Measurements from ENCODE around the gene PBX4.

The PBX4 gene

GRCh38 chr19:19635313-19635702, 16.8 kb upstream of the PBX4 start:
- Histone ChIP-seq H3F3A (ENCODE audit: insufficient read depth) (no peaks in the 10 kb centered on the region), H3K4me2 (ENCODE audit: low read depth, low read length, poor library complexity, severe bottlenecking) (no peak overlapping the region), H3K9me3 (ENCODE audit: insufficient read depth, low read length) (no peaks in the 10 kb centered on the region), H4K20me1 (ENCODE audit: low read depth, low read length) (no peaks in the 10 kb centered on the region), H3K9me2 (replicated peaks; ENCODE audit: insufficient read depth, low read length) (no peaks in the 10 kb centered on the region), H3K9ac (ENCODE audit: low read length) (no peak overlapping the region), H3K27ac (ENCODE audit: low read depth, low read length) (no peak overlapping the region), H2AFZ (ENCODE audit: low read depth, low read length, severe bottlenecking) (no peak overlapping the region), H3K36me3 (ENCODE audit: low read length) (0 out of 2 replicates have a peak, but pooled peaks cover 3% of the 10 kb centered on the region), H3K4me3 (ENCODE audit: insufficient read depth, low read length, poor library complexity, severe bottlenecking) (no peak overlapping the region), H3K27me3 (ENCODE audit: low read length) (no peaks in the 10 kb centered on the region), H3K79me2 (ENCODE audit: insufficient read depth, low read length) (no peaks in the 10 kb centered on the region)
- no peak for TF ChIP-seq CTCF (IDR thresholded peaks at IDR 0.05; ENCODE audit: insufficient read depth, low read length, poor library complexity, severe bottlenecking)
- TF ChIP-seq EZH2phosphoT487 (conservative IDR thresholded peaks at IDR 0.05; ENCODE audit: low read length), result no peak

- Histone ChIP-seq H3K4me3 (ENCODE audit: insufficient read depth, low read length, poor library complexity, severe bottlenecking) (no peak overlapping the region), H3K36me3 (ENCODE audit: low read length) (0 out of 2 replicates have a peak, but pooled peaks cover 3% of the 10 kb centered on the region), H2AFZ (ENCODE audit: low read depth, low read length, severe bottlenecking) (no peak overlapping the region), H3F3A (ENCODE audit: insufficient read depth) (no peaks in the 10 kb centered on the region), H3K27me3 (ENCODE audit: low read length) (no peaks in the 10 kb centered on the region), H3K27ac (ENCODE audit: low read depth, low read length) (no peak overlapping the region), H3K9me2 (replicated peaks; ENCODE audit: insufficient read depth, low read length) (no peaks in the 10 kb centered on the region), H3K79me2 (ENCODE audit: insufficient read depth, low read length) (no peaks in the 10 kb centered on the region), H3K9ac (ENCODE audit: low read length) (no peak overlapping the region), H3K9me3 (ENCODE audit: insufficient read depth, low read length) (no peaks in the 10 kb centered on the region), H4K20me1 (ENCODE audit: low read depth, low read length) (no peaks in the 10 kb centered on the region), H3K4me2 (ENCODE audit: low read depth, low read length, poor library complexity, severe bottlenecking) (no peak overlapping the region)
- no peak for TF ChIP-seq EZH2phosphoT487 (conservative IDR thresholded peaks at IDR 0.05; ENCODE audit: low read length)
- TF ChIP-seq CTCF (IDR thresholded peaks at IDR 0.05; ENCODE audit: insufficient read depth, low read length, poor library complexity, severe bottlenecking), result no peak
These were observed 16.2 kb upstream of the PBX4 start for GRCh38 chr19:19634516-19635312.

GRCh38 chr19:19633711-19634515, 15.4 kb upstream of the PBX4 start:
- no peak overlapping the region for H2AFZ ChIP-seq (ENCODE audit: low read depth, low read length, severe bottlenecking)
- H3K4me2 ChIP-seq (ENCODE audit: low read depth, low read length, poor library complexity, severe bottlenecking), result no peak overlapping the region
- no peak for TF ChIP-seq EZH2phosphoT487 (conservative IDR thresholded peaks at IDR 0.05; ENCODE audit: low read length)
- TF ChIP-seq CTCF (IDR thresholded peaks at IDR 0.05; ENCODE audit: insufficient read depth, low read length, poor library complexity, severe bottlenecking), result no peak
- no peak overlapping the region for H3K27ac ChIP-seq (ENCODE audit: low read depth, low read length)
- H3K36me3 ChIP-seq (ENCODE audit: low read length), result 0 out of 2 replicates have a peak, but pooled peaks cover 3% of the 10 kb centered on the region
- no peaks in the 10 kb centered on the region for H3K9me3 ChIP-seq (ENCODE audit: insufficient read depth, low read length)
- H3K9me2 ChIP-seq (replicated peaks; ENCODE audit: insufficient read depth, low read length), result no peaks in the 10 kb centered on the region
- H3K27me3 ChIP-seq (ENCODE audit: low read length), result no peaks in the 10 kb centered on the region
- H3K9ac ChIP-seq (ENCODE audit: low read length), result no peak overlapping the region
- H3F3A ChIP-seq (ENCODE audit: insufficient read depth), result peaks cover 5% of the 10 kb centered on the region; the same call in 1 of the 2 replicates
- H3K79me2 ChIP-seq (ENCODE audit: insufficient read depth, low read length), result no peaks in the 10 kb centered on the region
- H4K20me1 ChIP-seq (ENCODE audit: low read depth, low read length), result no peaks in the 10 kb centered on the region
- no peak overlapping the region for H3K4me3 ChIP-seq (ENCODE audit: insufficient read depth, low read length, poor library complexity, severe bottlenecking)
